Measurements from ENCODE around the gene ROBO1.

The ROBO1 gene

DNA sequence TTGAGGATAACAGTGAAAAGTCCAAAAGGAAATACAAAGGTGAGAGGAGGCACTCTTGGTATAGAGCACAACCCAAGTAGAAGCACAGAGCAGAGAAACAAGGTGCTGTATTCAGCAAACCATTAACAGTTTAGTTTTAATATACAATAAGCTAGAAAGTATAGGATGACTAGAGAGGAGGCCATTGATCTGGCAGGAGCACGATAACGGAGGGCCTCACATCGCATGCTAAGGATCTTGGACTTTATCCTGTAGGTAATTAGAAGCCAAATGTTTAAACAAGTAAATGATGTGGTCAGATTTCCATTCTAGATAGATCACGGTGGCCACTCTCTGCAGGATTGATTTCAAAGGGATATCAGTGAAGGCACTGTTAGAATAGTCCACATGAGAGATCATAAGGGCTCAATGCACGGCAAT, 935.0 kb downstream of the ROBO1 start:
- no peaks in the 10 kb centered on the region for H3K27me3 ChIP-seq (ENCODE audit: insufficient read depth, low read length, poor library complexity)
- TF ChIP-seq, protein P1, sequence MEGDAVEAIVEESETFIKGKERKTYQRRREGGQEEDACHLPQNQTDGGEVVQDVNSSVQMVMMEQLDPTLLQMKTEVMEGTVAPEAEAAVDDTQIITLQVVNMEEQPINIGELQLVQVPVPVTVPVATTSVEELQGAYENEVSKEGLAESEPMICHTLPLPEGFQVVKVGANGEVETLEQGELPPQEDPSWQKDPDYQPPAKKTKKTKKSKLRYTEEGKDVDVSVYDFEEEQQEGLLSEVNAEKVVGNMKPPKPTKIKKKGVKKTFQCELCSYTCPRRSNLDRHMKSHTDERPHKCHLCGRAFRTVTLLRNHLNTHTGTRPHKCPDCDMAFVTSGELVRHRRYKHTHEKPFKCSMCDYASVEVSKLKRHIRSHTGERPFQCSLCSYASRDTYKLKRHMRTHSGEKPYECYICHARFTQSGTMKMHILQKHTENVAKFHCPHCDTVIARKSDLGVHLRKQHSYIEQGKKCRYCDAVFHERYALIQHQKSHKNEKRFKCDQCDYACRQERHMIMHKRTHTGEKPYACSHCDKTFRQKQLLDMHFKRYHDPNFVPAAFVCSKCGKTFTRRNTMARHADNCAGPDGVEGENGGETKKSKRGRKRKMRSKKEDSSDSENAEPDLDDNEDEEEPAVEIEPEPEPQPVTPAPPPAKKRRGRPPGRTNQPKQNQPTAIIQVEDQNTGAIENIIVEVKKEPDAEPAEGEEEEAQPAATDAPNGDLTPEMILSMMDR (IDR thresholded peaks at IDR 0.05; ENCODE audit: borderline replicate concordance, extremely low read depth, low read length, poor library complexity, severe bottlenecking): no peak
- no peak for TF ChIP-seq EZH2 (IDR thresholded peaks at IDR 0.05; ENCODE audit: borderline replicate concordance, low read depth, low read length, severe bottlenecking)
- H3K36me3 ChIP-seq (ENCODE audit: insufficient read depth, low read length): no peaks in the 10 kb centered on the region
- H3K27ac ChIP-seq (ENCODE audit: low read length): no peak overlapping the region
- DNase-seq (no peak), ATAC-seq (ENCODE audit: insufficient read depth, low read depth) (no peak)
- no peaks in the 10 kb centered on the region for H3K79me2 ChIP-seq (ENCODE audit: insufficient read depth, low read length)
- H3K4me2 ChIP-seq (ENCODE audit: insufficient read depth, low read length): no peak overlapping the region
- no peaks in the 10 kb centered on the region for H3K4me1 ChIP-seq (ENCODE audit: insufficient read depth, low read length)
- H3K9ac ChIP-seq (ENCODE audit: low read depth, low read length): no peak overlapping the region
- no peak overlapping the region for H3K4me3 ChIP-seq (ENCODE audit: low read depth in 1 of 2, low read length in 2 of 2)
- H3K9me3 ChIP-seq (ENCODE audit: insufficient read depth, low read length, severe bottlenecking): no peaks in the 10 kb centered on the region
- H4K20me1 ChIP-seq (ENCODE audit: insufficient read depth, low read length): no peaks in the 10 kb centered on the region
- H2AFZ ChIP-seq (ENCODE audit: low read depth, low read length): no peak overlapping the region

DNA sequence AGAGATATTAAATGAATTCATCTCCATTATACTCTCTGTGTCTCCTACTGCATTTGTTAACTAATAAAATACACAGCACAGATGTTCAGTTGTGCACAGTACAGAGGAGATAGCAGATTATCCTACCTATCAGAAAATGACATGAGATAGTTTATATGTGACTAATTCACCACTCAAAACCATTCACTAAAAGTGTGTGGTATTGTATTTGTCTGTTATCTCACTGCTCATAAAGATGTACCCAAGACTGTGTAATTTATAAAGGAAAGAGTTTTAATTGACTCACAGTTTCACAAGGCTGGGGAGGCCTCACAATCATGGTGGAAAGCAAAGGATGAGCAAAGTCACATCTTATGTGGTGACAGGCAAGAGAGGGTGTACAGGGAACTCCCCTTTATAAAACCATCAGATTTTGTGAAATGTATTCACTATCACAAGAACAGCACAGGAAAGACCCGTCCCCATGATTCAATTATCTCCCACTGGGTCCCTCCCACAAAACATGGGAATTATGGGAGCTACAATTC, 936.3 kb downstream of the ROBO1 start:
- Histone ChIP-seq H3K4me1 (ENCODE audit: insufficient read depth, low read length) (no peaks in the 10 kb centered on the region), H2AFZ (ENCODE audit: low read depth, low read length) (no peak overlapping the region), H3K27me3 (ENCODE audit: insufficient read depth, low read length, poor library complexity) (no peaks in the 10 kb centered on the region), H3K4me3 (ENCODE audit: low read depth in 1 of 2, low read length in 2 of 2) (no peak overlapping the region), H4K20me1 (ENCODE audit: insufficient read depth, low read length) (no peaks in the 10 kb centered on the region), H3K4me2 (ENCODE audit: insufficient read depth, low read length) (no peak overlapping the region), H3K36me3 (ENCODE audit: insufficient read depth, low read length) (no peaks in the 10 kb centered on the region), H3K9ac (ENCODE audit: low read depth, low read length) (no peak overlapping the region), H3K27ac (ENCODE audit: low read length) (no peak overlapping the region), H3K79me2 (ENCODE audit: insufficient read depth, low read length) (no peaks in the 10 kb centered on the region), H3K9me3 (ENCODE audit: insufficient read depth, low read length, severe bottlenecking) (no peaks in the 10 kb centered on the region)
- no peak for TF ChIP-seq EZH2 (IDR thresholded peaks at IDR 0.05; ENCODE audit: borderline replicate concordance, low read depth, low read length, severe bottlenecking)
- TF ChIP-seq, protein P1 (IDR thresholded peaks at IDR 0.05; ENCODE audit: borderline replicate concordance, extremely low read depth, low read length, poor library complexity, severe bottlenecking): no peak
- DNase-seq: no peak
- no peak for ATAC-seq (ENCODE audit: insufficient read depth, low read depth)

DNA sequence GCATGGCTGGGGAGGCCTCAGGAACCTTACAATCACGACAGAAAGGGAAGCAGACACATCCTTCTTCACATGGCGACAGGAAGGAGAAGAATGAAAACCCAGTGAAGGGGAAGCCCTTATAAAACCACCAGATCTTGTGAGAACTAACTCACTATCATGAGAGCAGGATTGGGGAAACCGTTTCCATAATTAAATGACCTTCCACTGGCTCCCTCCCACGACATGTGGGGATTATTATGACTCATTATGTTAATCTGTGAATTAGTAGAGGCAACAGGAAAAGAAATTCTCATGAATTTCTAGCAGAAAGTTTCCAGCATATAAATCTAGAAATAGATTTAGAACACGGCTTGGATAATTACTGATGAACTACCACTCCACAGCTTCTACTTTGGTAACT, 937.3 kb downstream of the ROBO1 start:
- no peak for ATAC-seq (ENCODE audit: insufficient read depth, low read depth)
- Histone ChIP-seq H3K9me3 (ENCODE audit: insufficient read depth, low read length, severe bottlenecking) (no peaks in the 10 kb centered on the region), H4K20me1 (ENCODE audit: insufficient read depth, low read length) (no peaks in the 10 kb centered on the region), H3K4me3 (ENCODE audit: low read depth in 1 of 2, low read length in 2 of 2) (no peak overlapping the region), H3K27ac (ENCODE audit: low read length) (no peak overlapping the region), H3K79me2 (ENCODE audit: insufficient read depth, low read length) (no peaks in the 10 kb centered on the region), H3K4me1 (ENCODE audit: insufficient read depth, low read length) (no peaks in the 10 kb centered on the region), H2AFZ (ENCODE audit: low read depth, low read length) (no peak overlapping the region), H3K4me2 (ENCODE audit: insufficient read depth, low read length) (no peak overlapping the region), H3K27me3 (ENCODE audit: insufficient read depth, low read length, poor library complexity) (no peaks in the 10 kb centered on the region), H3K9ac (ENCODE audit: low read depth, low read length) (no peak overlapping the region), H3K36me3 (ENCODE audit: insufficient read depth, low read length) (no peaks in the 10 kb centered on the region)
- no peak for TF ChIP-seq EZH2 (IDR thresholded peaks at IDR 0.05; ENCODE audit: borderline replicate concordance, low read depth, low read length, severe bottlenecking)
- TF ChIP-seq, protein P1 (IDR thresholded peaks at IDR 0.05; ENCODE audit: borderline replicate concordance, extremely low read depth, low read length, poor library complexity, severe bottlenecking): no peak
- no peak for DNase-seq

DNA sequence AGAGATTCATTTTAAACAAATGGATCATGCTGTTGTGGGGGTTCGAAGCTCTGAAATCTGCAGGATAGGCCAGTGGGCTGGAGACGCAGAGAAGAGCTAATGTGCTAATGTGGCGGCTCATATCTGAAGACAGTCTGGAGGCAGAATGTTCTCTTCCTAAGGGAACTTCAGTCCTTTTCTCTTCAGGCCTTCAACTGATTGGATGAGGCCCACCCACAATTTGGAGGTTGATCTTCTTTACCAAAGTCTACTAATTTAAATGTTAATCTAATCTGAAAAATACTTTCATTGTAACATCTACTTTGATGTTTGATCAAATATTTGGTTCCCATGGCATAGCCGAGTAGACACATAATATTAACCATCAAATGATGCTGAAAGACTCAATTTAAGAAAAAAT, 940.2 kb downstream of the ROBO1 start:
- TF ChIP-seq, protein P1 (IDR thresholded peaks at IDR 0.05; ENCODE audit: borderline replicate concordance, extremely low read depth, low read length, poor library complexity, severe bottlenecking): no peak
- TF ChIP-seq EZH2 (IDR thresholded peaks at IDR 0.05; ENCODE audit: borderline replicate concordance, low read depth, low read length, severe bottlenecking): no peak
- H3K36me3 ChIP-seq (ENCODE audit: insufficient read depth, low read length): no peaks in the 10 kb centered on the region
- H3K4me3 ChIP-seq (ENCODE audit: low read depth in 1 of 2, low read length in 2 of 2): no peak overlapping the region
- no peaks in the 10 kb centered on the region for H3K27me3 ChIP-seq (ENCODE audit: insufficient read depth, low read length, poor library complexity)
- H3K9ac ChIP-seq (ENCODE audit: low read depth, low read length): no peak overlapping the region
- ATAC-seq (ENCODE audit: insufficient read depth, low read depth): no peak
- H3K27ac ChIP-seq (ENCODE audit: low read length): no peak overlapping the region
- H2AFZ ChIP-seq (ENCODE audit: low read depth, low read length): no peak overlapping the region
- H3K79me2 ChIP-seq (ENCODE audit: insufficient read depth, low read length): no peaks in the 10 kb centered on the region
- no peaks in the 10 kb centered on the region for H4K20me1 ChIP-seq (ENCODE audit: insufficient read depth, low read length)
- H3K9me3 ChIP-seq (ENCODE audit: insufficient read depth, low read length, severe bottlenecking): no peaks in the 10 kb centered on the region
- H3K4me1 ChIP-seq (ENCODE audit: insufficient read depth, low read length): no peaks in the 10 kb centered on the region
- no peak overlapping the region for H3K4me2 ChIP-seq (ENCODE audit: insufficient read depth, low read length)
- DNase-seq: no peak
